Endodermal cell (in vitro differentiated cells): ENCODE data around the gene TENT5C. TPM values are rescaled to one million over a fixed set of nuclear protein-coding genes. Genes with fewer than 3 reads are reported as not detected.

Experiments used
- DNase-seq: peaks from one replicate; pipeline ENCODE4 v3.0.0-alpha.2; 2017
- H3K27ac ChIP-seq: 2 replicates; pipeline ENCODE4 v1.5.1; 2013; ENCODE audit warnings: mild to moderate bottlenecking, low read depth, low read length, moderate library complexity
- H3K27me3 ChIP-seq: 2 replicates; pipeline ENCODE4 v1.6.1; 2013; ENCODE audit warnings: mild to moderate bottlenecking, low read length, moderate library complexity; ENCODE audit not compliant: insufficient read depth, control insufficient read depth, poor library complexity, severe bottlenecking
- H3K36me3 ChIP-seq: 2 replicates; pipeline ENCODE4 v1.7.0; 2013; ENCODE audit warnings: mild to moderate bottlenecking, low read length, moderate library complexity; ENCODE audit not compliant: control insufficient read depth, insufficient read depth
- H3K4me1 ChIP-seq: one replicate; pipeline ENCODE4 v1.7.0; 2013; ENCODE audit warnings: low read length; ENCODE audit not compliant: control insufficient read depth, insufficient read depth
- H3K4me3 ChIP-seq: 2 replicates; pipeline ENCODE4 v1.5.1; 2013; ENCODE audit warnings: mild to moderate bottlenecking, low read length, moderate library complexity
- H3K9ac ChIP-seq: 2 replicates; pipeline ENCODE4 v1.6.1; 2013; ENCODE audit warnings: mild to moderate bottlenecking, low read length, moderate library complexity; ENCODE audit not compliant: poor library complexity, severe bottlenecking; ENCODE audit errors: extremely low read depth
- H3K9me3 ChIP-seq: 2 replicates; pipeline ENCODE4 v1.6.1; 2013; ENCODE audit warnings: mild to moderate bottlenecking, low read length, moderate library complexity; ENCODE audit not compliant: control insufficient read depth
- H3K27ac Mint-ChIP-seq: 2 replicates; pipeline ENCODE4 v1.8.0; 2020; ENCODE audit warnings: mixed read lengths
- H3K27me3 Mint-ChIP-seq: 2 replicates; pipeline ENCODE4 v1.8.0; 2021; ENCODE audit warnings: mild to moderate bottlenecking, mixed read lengths; ENCODE audit not compliant: insufficient read depth
- H3K36me3 Mint-ChIP-seq: 2 replicates; pipeline ENCODE4 v1.8.0; 2020; ENCODE audit warnings: low read depth, mixed read lengths
- H3K4me1 Mint-ChIP-seq: 2 replicates; pipeline ENCODE4 v1.8.0; 2020; ENCODE audit warnings: mixed read lengths
- H3K4me3 Mint-ChIP-seq: 2 replicates; pipeline ENCODE4 v1.8.0; 2020; ENCODE audit warnings: mild to moderate bottlenecking, moderate library complexity, mixed read lengths
- H3K9me3 Mint-ChIP-seq: 2 replicates; pipeline ENCODE4 v1.8.0; 2020; ENCODE audit warnings: mild to moderate bottlenecking, mixed read lengths
- WGBS, 2 experiments: methylation state at CpG; one replicate each; pipeline versions ENCODE4 v1.1.5 to v1.1.7; 2013; ENCODE audit warnings: missing lambda C conversion rate in 2 of 2, mixed read lengths in 1 of 2; ENCODE audit not compliant: insufficient coverage in 1 of 2, insufficient read length in 1 of 2; 5-methylcytosine and 5-hydroxymethylcytosine counted together
- total RNA-seq, 2 donors: library from RNA; stranded (reverse); fragmentation: NEBNext Ultra II Directional in 1 of 2; extraction: Animal tissue kit (Norgen Biotek cat#: 25700) in 1 of 2; gene quantifications; 2 replicates in 1 of 2; 3 replicates in 1 of 2; pipeline ENCODE4 v1.2.1, GENCODE V29; 2021
- TF ChIP-seq, protein P1 (sequence below): fragments of 200-600 bp; sonication (generic); conservative IDR thresholded peaks from 2 replicates; pipeline ENCODE4 v1.5.0; 2021; ENCODE audit warnings: antibody characterized with exemption, mild to moderate bottlenecking

TENT5C gene
- total RNA-seq, 2 donors from 2014 or later, result 1.0 to 1.4 TPM

DNA sequence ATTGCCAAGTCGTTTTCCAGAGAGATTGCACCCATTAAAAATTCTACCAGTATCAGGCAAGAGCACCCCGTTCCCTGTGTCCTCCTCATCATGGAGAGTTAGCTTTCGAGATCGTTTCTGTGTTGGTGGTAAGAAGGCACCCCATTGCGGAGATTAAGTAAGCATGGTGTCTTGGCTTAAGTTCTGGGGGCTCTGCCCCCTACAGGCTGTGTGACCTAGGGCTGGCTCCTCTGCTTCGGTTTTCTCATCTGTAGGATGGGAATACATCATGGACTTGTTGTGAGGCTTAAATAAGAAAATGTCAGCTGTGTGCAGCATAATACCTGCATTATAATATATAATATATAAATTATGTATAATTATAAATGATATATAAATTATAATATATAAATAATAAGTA is 36.8 kb upstream of the TENT5C start:
- WGBS, 2 experiments, result 93 to 96% methylated on average over 4 to 6 of the region's 6 CpGs
- peak; percentile 17 for DNase-seq
- H3K9ac ChIP-seq, result no peak overlapping the region
- no peaks in the 10 kb centered on the region for H3K4me1 ChIP-seq
- peaks cover 16% of the 10 kb centered on the region for H3K27me3 Mint-ChIP-seq
- no peak overlapping the region for H3K27ac ChIP-seq
- no peaks in the 10 kb centered on the region for H3K27me3 ChIP-seq
- H3K4me1 Mint-ChIP-seq, result peaks cover 1% of the 10 kb centered on the region
- no peaks in the 10 kb centered on the region for H3K36me3 ChIP-seq
- no peak overlapping the region for H3K27ac Mint-ChIP-seq
- H3K4me3 ChIP-seq, result no peak overlapping the region
- H3K4me3 Mint-ChIP-seq, result no peak overlapping the region
- no peaks in the 10 kb centered on the region for H3K9me3 Mint-ChIP-seq
- H3K9me3 ChIP-seq, result no peaks in the 10 kb centered on the region
- TF ChIP-seq, protein P1, sequence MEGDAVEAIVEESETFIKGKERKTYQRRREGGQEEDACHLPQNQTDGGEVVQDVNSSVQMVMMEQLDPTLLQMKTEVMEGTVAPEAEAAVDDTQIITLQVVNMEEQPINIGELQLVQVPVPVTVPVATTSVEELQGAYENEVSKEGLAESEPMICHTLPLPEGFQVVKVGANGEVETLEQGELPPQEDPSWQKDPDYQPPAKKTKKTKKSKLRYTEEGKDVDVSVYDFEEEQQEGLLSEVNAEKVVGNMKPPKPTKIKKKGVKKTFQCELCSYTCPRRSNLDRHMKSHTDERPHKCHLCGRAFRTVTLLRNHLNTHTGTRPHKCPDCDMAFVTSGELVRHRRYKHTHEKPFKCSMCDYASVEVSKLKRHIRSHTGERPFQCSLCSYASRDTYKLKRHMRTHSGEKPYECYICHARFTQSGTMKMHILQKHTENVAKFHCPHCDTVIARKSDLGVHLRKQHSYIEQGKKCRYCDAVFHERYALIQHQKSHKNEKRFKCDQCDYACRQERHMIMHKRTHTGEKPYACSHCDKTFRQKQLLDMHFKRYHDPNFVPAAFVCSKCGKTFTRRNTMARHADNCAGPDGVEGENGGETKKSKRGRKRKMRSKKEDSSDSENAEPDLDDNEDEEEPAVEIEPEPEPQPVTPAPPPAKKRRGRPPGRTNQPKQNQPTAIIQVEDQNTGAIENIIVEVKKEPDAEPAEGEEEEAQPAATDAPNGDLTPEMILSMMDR, result peak; percentile 53
- H3K36me3 Mint-ChIP-seq, result no peaks in the 10 kb centered on the region

DNA sequence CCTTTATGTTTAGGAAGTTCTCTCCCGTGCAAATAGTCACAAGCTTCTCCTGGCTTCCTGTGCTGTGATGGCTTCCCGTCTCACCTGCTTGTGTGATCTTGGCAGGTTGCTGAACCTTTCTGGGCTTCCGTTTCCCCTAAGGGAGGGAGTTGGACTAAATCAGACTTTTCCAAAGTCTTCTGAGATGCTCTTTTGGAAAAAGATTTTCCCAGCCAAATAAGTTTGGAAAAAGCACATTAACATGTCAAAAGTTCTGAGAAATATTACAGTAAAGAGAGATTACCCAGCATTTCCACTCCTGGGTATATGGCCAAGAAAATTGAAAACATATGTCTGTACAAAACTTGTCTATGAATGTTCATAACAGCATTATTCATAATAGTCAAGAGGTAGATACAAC is 36.0 kb upstream of the TENT5C start:
- Histone ChIP-seq H3K27me3 (no peaks in the 10 kb centered on the region), H3K9ac (no peak overlapping the region), H3K4me1 (no peaks in the 10 kb centered on the region), H3K27ac (no peak overlapping the region), H3K36me3 (no peaks in the 10 kb centered on the region), H3K4me3 (no peak overlapping the region), H3K9me3 (no peaks in the 10 kb centered on the region)
- Mint-ChIP-seq H3K4me3 (no peak overlapping the region), H3K9me3 (no peaks in the 10 kb centered on the region), H3K27me3 (peaks cover 7% of the 10 kb centered on the region), H3K27ac (no peak overlapping the region), H3K4me1 (peaks cover 6% of the 10 kb centered on the region), H3K36me3 (no peaks in the 10 kb centered on the region)
- DNase-seq, result peak; percentile 13
- TF ChIP-seq, protein P1, result no peak
- 87 to 100% methylated on average over 1 to 3 of the region's 3 CpGs for WGBS, 2 experiments

DNA sequence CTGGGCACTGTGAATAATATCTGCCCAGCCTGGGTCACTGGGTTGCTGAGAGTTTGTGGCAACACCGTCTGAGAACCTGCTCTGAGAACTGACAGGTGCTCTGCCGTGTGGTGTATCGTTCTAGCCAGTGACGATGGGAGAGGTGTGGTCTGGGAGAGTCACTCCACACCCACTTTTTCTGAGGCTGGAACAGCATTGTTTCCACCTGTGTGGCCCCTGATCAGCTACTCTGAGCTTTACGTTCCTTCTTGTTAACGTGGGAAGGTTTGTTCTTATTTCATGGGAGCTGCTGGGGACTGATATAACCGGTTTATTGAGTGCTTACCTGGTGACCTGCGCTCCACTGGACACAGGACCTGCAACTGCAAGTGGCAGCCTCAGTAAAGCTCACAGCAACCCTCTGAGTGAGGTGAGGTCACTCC is 34.8 kb upstream of the TENT5C start:
- TF ChIP-seq, protein P1, result no peak
- Histone ChIP-seq H3K4me1 (no peaks in the 10 kb centered on the region), H3K4me3 (no peak overlapping the region), H3K9me3 (no peaks in the 10 kb centered on the region), H3K27me3 (no peaks in the 10 kb centered on the region), H3K27ac (no peak overlapping the region), H3K9ac (no peak overlapping the region), H3K36me3 (no peaks in the 10 kb centered on the region)
- peak; percentile 55 for DNase-seq
- Mint-ChIP-seq H3K4me1 (peaks cover 6% of the 10 kb centered on the region), H3K27ac (no peak overlapping the region), H3K27me3 (peaks cover 5% of the 10 kb centered on the region), H3K9me3 (no peaks in the 10 kb centered on the region), H3K4me3 (no peak overlapping the region), H3K36me3 (no peaks in the 10 kb centered on the region)
- 82 to 83% methylated on average over 5 to 8 of the region's 8 CpGs for WGBS, 2 experiments
